Smooth muscle cell (in vitro differentiated cells): ENCODE results near the gene DNAJC11. TPM values are rescaled to one million over a fixed set of nuclear protein-coding genes. Genes with fewer than 3 reads are reported as not detected.

ENCODE experiments used
- DNase-seq: peaks from one replicate; lab custom pipeline; 2025; ENCODE audit not compliant: unreplicated experiment; lab: John Stamatoyannopoulos, UW
- H2AFZ ChIP-seq: fragments of 200-600 bp; sonication (generic); 2 replicates; pipeline ENCODE4 v1.6.0; 2016; ENCODE audit warnings: antibody characterized with exemption, low read depth, mild to moderate bottlenecking
- H3F3A ChIP-seq: fragments of 200-600 bp; sonication (generic); 2 replicates; pipeline ENCODE4 v1.6.0; 2017; ENCODE audit warnings: antibody characterized with exemption, low read depth
- H3K27ac ChIP-seq: fragments of 200-600 bp; sonication (generic); 2 replicates; pipeline ENCODE4 v1.5.1; 2016; ENCODE audit warnings: low read depth, mild to moderate bottlenecking
- H3K27me3 ChIP-seq: fragments of 200-600 bp; sonication (generic); 2 replicates; pipeline ENCODE4 v1.6.1; 2016; ENCODE audit warnings: low read depth, mild to moderate bottlenecking
- H3K36me3 ChIP-seq: fragments of 200-600 bp; sonication (generic); 2 replicates; pipeline ENCODE4 v1.5.1; 2016; ENCODE audit warnings: low read depth
- H3K4me1 ChIP-seq: fragments of 200-600 bp; sonication (generic); 2 replicates; pipeline ENCODE4 v1.5.1; 2016; ENCODE audit warnings: low read depth
- H3K4me2 ChIP-seq: fragments of 200-600 bp; sonication (generic); 2 replicates; pipeline ENCODE4 v1.6.0; 2016; ENCODE audit warnings: mild to moderate bottlenecking
- H3K4me3 ChIP-seq: fragments of 200-600 bp; sonication (generic); 2 replicates; pipeline ENCODE4 v1.5.1; 2016; ENCODE audit warnings: mild to moderate bottlenecking
- H3K79me2 ChIP-seq: fragments of 200-600 bp; sonication (generic); 2 replicates; pipeline ENCODE4 v1.6.0; 2016; ENCODE audit warnings: low read depth, mild to moderate bottlenecking
- H3K9ac ChIP-seq: fragments of 200-600 bp; sonication (generic); 2 replicates; pipeline ENCODE4 v1.6.0; 2016; ENCODE audit warnings: low read depth
- H3K9me3 ChIP-seq: fragments of 200-600 bp; sonication (generic); replicated peaks from 2 replicates; pipeline ENCODE4 v1.5.1; 2016; ENCODE audit warnings: low read depth
- H4K20me1 ChIP-seq: fragments of 200-600 bp; sonication (generic); 2 replicates; pipeline ENCODE4 v1.6.0; 2016; ENCODE audit warnings: low read depth
- WGBS: methylation state at CpG from one replicate; pipeline ENCODE4 v1.1.7; 2016; ENCODE audit warnings: low lambda C conversion rate; 5-methylcytosine and 5-hydroxymethylcytosine counted together
- polyA plus RNA-seq: library from polyadenylated mRNA; unstranded; fragments of >200 nt; fragmentation: Nextera tagmentation; extraction: Ambion mirVana; gene quantifications from 2 replicates; pipeline ENCODE4 v1.2.1, GENCODE V29; 2016
- total RNA-seq: library from RNA; depleted of rRNA; stranded (reverse); fragments of >200 nt; gene quantifications from 2 replicates; pipeline ENCODE4 v1.2.3, GENCODE V29; 2014
- TF ChIP-seq, protein P1 (sequence below): fragments of 200-600 bp; sonication (generic); IDR thresholded peaks from 2 replicates; pipeline ENCODE4 v1.5.1; 2017; ENCODE audit warnings: borderline replicate concordance, mild to moderate bottlenecking, antibody characterized with exemption; ENCODE audit not compliant: insufficient read depth, poor library complexity, severe bottlenecking

Gene DNAJC11
- total and polyA plus RNA-seq, 2 experiments from 2014 or later = 25.5 to 35.7 TPM

DNA sequence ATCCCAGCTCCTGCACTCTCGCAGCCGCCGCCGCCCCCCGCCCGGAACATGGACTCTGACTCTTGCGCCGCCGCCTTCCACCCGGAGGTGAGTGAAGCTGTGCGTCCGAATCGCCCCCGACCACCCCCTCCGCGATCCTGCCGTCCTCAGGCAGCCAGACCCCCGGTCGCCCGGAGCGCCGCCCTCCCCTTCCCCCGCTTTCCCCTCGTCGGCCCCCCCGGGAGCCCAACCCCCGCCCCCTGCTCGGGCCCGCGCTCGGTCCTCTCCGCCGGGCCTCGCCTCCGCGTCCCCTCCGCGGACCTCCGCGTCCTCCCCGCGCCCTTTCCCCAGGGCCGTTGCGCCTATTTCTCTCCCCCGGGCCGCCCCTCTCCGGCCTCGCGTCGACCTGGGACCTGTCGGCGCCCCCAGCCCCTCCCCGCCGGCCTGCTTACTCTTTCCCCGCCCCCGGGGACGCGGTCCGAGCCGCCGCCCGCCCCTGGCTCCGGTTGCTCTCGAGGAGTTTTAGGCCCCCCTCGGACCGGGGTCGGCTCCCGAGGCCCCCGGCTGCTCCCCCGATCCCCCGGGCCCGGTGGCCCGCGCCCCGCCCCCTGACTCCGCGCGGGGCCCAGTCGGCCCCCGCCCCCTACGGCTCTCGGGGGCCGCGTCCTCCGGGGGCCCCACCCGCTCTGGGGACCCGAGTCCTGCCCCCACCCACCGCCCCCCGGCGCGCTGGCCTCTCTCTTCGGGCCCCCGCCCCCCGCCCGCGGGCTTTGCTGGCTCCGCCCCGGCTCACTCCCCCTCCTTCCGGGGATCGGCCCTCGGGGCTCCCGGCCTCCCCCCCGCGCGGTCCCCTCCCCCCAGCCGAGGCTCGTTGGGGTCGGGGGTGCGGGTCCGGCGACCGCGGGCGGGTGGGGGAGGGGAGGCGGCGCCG lies 87.3 kb downstream of the DNAJC11 start:
- H3K79me2 ChIP-seq = peaks cover 70% of the 10 kb centered on the region
- WGBS = 0% methylated on average over 1 of the region's 117 CpGs
- peak overlapping the region; percentile 98 for H3K4me3 ChIP-seq
- no peaks in the 10 kb centered on the region for H3K36me3 ChIP-seq
- peak overlapping the region; percentile 84 for H2AFZ ChIP-seq
- TF ChIP-seq, protein P1, sequence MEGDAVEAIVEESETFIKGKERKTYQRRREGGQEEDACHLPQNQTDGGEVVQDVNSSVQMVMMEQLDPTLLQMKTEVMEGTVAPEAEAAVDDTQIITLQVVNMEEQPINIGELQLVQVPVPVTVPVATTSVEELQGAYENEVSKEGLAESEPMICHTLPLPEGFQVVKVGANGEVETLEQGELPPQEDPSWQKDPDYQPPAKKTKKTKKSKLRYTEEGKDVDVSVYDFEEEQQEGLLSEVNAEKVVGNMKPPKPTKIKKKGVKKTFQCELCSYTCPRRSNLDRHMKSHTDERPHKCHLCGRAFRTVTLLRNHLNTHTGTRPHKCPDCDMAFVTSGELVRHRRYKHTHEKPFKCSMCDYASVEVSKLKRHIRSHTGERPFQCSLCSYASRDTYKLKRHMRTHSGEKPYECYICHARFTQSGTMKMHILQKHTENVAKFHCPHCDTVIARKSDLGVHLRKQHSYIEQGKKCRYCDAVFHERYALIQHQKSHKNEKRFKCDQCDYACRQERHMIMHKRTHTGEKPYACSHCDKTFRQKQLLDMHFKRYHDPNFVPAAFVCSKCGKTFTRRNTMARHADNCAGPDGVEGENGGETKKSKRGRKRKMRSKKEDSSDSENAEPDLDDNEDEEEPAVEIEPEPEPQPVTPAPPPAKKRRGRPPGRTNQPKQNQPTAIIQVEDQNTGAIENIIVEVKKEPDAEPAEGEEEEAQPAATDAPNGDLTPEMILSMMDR = no peak
- no peaks in the 10 kb centered on the region for H3K27me3 ChIP-seq
- no peaks in the 10 kb centered on the region for H3K9me3 ChIP-seq
- H4K20me1 ChIP-seq = peaks cover 42% of the 10 kb centered on the region
- peak overlapping the region; percentile 78 for H3K9ac ChIP-seq
- H3K4me1 ChIP-seq = peaks cover 3% of the 10 kb centered on the region
- H3K27ac ChIP-seq = peak overlapping the region; percentile 38
- H3F3A ChIP-seq = peaks cover 3% of the 10 kb centered on the region
- peak overlapping the region; percentile 92 for H3K4me2 ChIP-seq
- DNase-seq = peak; percentile 65

DNA sequence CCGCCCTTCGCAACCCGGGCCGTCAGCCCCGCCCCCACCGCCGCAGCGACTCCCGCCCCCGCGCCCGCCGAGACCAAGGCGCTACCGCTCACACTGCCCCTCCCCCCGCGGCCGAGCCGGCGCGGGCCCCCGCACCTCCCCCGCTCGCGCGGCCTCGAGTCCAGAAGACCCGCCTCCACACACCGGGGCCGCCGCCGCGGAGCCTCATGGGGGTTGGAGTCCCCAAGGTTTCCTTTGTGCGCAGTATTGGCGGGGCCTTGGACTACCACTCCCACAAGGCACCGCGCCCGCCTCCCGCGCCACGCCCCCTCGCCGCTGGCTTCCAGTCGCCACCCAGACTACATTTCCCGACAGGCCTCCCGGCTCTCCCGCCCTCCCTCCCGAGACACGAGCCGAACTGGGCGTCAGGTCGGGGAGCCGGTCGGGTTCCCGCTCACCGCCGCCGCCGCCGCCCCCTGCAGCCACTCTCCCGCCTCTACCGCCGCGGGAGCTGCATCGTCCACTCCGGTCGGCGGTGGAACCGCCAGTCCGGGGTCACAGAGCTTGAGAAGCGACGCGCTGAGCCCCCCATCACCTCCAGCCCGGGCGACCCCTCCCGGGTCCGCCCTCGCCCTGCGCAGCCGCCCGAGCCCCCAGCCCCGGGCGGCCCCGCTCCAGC lies 88.1 kb downstream of the DNAJC11 start, which contains the start of gene PHF13:
Gene PHF13 (plus strand): TSS at position 371 of the 658 bp plus-strand sequence. CDS start 336 bp downstream, outside the sequence.
- no peaks in the 10 kb centered on the region for H3K27me3 ChIP-seq
- peak within 1 kb of the TSS; percentile 91 for H3K27ac ChIP-seq
- H3K4me3 ChIP-seq = peak within 1 kb of the TSS; percentile 98
- H3K9ac ChIP-seq = peak within 1 kb of the TSS; percentile 91
- no peaks in the 10 kb centered on the region for H3K36me3 ChIP-seq
- no peaks in the 10 kb centered on the region for H3K9me3 ChIP-seq
- H3K4me2 ChIP-seq = peak within 1 kb of the TSS; percentile 98
- WGBS = under 1% methylated on average over 30 of the region's 84 CpGs
- peaks cover 62% of the 10 kb centered on the region for H3K79me2 ChIP-seq
- peaks cover 3% of the 10 kb centered on the region for H3F3A ChIP-seq
- TF ChIP-seq, protein P1 = no peak
- H3K4me1 ChIP-seq = peaks cover 3% of the 10 kb centered on the region
- H2AFZ ChIP-seq = peak within 1 kb of the TSS; percentile 92
- peaks cover 34% of the 10 kb centered on the region for H4K20me1 ChIP-seq
- peak; percentile 99 for DNase-seq

DNA sequence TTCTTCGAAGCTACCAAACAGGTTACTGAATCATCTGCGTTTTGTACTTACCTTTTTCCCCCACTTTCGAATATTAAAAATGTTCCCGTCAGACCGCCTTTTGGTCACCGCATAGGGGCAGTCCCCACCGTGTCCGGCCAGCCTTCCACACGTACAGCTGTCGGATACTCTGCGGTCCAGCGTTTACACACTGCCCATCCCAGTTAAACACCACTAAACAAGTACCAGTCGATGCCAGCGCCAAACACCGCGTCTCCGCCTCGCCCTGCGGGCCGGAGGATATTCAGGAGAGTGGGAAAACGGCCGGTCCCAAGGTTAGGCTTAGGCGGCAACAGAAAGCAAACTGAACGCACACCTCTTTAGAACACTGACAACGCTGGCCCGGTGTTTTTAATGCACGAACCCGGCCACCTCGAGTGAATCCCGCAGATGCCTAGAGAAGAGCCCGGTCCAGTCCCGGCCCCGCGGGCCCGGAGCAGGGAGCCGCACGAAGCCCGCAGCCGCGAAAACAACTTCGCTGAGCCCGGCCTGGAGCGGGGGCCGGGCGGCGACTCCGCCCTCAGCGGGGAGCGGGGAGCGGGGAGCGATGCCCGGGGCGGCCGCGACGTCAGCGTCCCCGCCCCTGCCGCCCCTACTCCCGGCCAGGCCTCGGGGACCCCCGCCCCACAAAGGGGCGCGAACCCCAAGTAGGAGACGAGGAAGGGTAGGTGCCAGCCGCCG lies 88.8 kb downstream of the DNAJC11 start:
- H3K9ac ChIP-seq = peak overlapping the region; percentile 91
- H3K4me3 ChIP-seq = peak overlapping the region; percentile 95
- 2% methylated on average over 36 of the region's 67 CpGs for WGBS
- TF ChIP-seq, protein P1 = no peak
- H3F3A ChIP-seq = peaks cover 3% of the 10 kb centered on the region
- H3K79me2 ChIP-seq = peaks cover 55% of the 10 kb centered on the region
- H3K27me3 ChIP-seq = no peaks in the 10 kb centered on the region
- H3K4me1 ChIP-seq = peaks cover 3% of the 10 kb centered on the region
- H4K20me1 ChIP-seq = peaks cover 28% of the 10 kb centered on the region
- H3K4me2 ChIP-seq = peak overlapping the region; percentile 98
- no peaks in the 10 kb centered on the region for H3K36me3 ChIP-seq
- DNase-seq = no peak
- peak overlapping the region; percentile 92 for H2AFZ ChIP-seq
- H3K27ac ChIP-seq = peak overlapping the region; percentile 91
- no peaks in the 10 kb centered on the region for H3K9me3 ChIP-seq
